Erythroblast (primary cell): ENCODE data around the gene ACTN1.

Source experiments
- GATA1 ChIP-seq: IDR thresholded peaks from 2 replicates; pipeline ENCODE4 v1.6.1; 2011; ENCODE audit warnings: low read depth, mild to moderate bottlenecking, control low read depth, low read length, moderate library complexity
- POLR2A ChIP-seq: IDR thresholded peaks from 2 replicates; pipeline ENCODE4 v1.6.1; 2011; ENCODE audit warnings: mild to moderate bottlenecking, low read length

DNA sequence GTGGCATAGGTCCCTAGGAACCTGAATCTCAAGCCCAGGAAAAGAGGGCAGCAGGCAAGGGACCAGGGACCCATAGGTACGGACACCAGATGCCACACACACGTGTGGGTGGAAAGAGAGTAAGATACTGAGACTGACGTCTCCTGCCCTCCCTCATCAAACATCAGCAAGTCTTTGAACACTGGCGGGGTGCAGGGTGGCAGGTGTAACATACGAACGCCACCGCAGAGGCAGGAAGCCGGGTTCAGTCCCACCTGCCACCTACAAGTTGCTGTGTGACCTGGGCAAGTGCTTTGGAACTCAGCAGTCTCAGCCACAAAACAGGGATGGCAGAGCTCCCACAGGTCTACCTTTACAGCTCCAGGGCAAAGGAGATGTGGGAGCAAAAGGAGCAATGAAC is 11.1 kb downstream of the ACTN1 start:
- no peak for TF ChIP-seq POLR2A
- TF ChIP-seq GATA1: no peak
